NCI-H146 treated with DMSO at 0.1 percent for 48 hours (cell line): ENCODE results near the gene CACNA1A.
"Not testable (repeated sequence)": the region's sequence is repeated elsewhere in the genome, so short reads cannot be mapped to it uniquely, and the experiment has no call there.

Source experiments
- DNase-seq: peaks from one replicate; lab custom pipeline; 2025; ENCODE audit not compliant: unreplicated experiment; lab: John Stamatoyannopoulos, UW

Gene CACNA1A

GRCh38 chr19:13207846-13208671, 298.2 kb downstream of the CACNA1A start:
- DNase-seq = no peak

- no peak for DNase-seq
Observed at GRCh38 chr19:13207237-13207845, 298.9 kb downstream of the CACNA1A start.

- DNase-seq = no peak
Observed at GRCh38 chr19:13206587-13206986, 299.7 kb downstream of the CACNA1A start.

- DNase-seq = not testable (repeated sequence)
Observed at GRCh38 chr19:13202112-13202511, 304.2 kb downstream of the CACNA1A start.

- DNase-seq = no peak
Observed at GRCh38 chr19:13198634-13199033, 307.6 kb downstream of the CACNA1A start.

- no peak for DNase-seq
Observed at GRCh38 chr19:13195678-13196077, 310.6 kb downstream of the CACNA1A start.

- DNase-seq = no peak
Observed at GRCh38 chr19:13190781-13191540, 315.3 kb downstream of the CACNA1A start.

GRCh38 chr19:13189600-13189999, 316.7 kb downstream of the CACNA1A start:
- DNase-seq = no peak

GRCh38 chr19:13187419-13187818, 318.9 kb downstream of the CACNA1A start:
- no peak for DNase-seq

- not testable (repeated sequence) for DNase-seq
Observed at GRCh38 chr19:13186688-13187087, 319.6 kb downstream of the CACNA1A start.

GRCh38 chr19:13185763-13186657, 320.3 kb downstream of the CACNA1A start:
- peak; percentile 33 for DNase-seq

- not testable (repeated sequence) for DNase-seq
Observed at GRCh38 chr19:13184926-13185325, 321.4 kb downstream of the CACNA1A start.

- no peak for DNase-seq
Observed at GRCh38 chr19:13181747-13182388, 324.4 kb downstream of the CACNA1A start.

GRCh38 chr19:13178291-13178690, 328.0 kb downstream of the CACNA1A start:
- DNase-seq = not testable (repeated sequence)

- not testable (repeated sequence) for DNase-seq
Observed at GRCh38 chr19:13177584-13177983, 328.7 kb downstream of the CACNA1A start.

GRCh38 chr19:13176345-13176744, 329.9 kb downstream of the CACNA1A start:
- no peak for DNase-seq

GRCh38 chr19:13173139-13173737, 333.0 kb downstream of the CACNA1A start:
- DNase-seq = no peak

- DNase-seq = no peak
Observed at GRCh38 chr19:13172346-13173138, 333.7 kb downstream of the CACNA1A start.

- DNase-seq = no peak
Observed at GRCh38 chr19:13171146-13171545, 335.1 kb downstream of the CACNA1A start.
